Heart right ventricle (tissue), 16 donors: ENCODE results near the gene RXFP3. TPM values are rescaled to one million over a fixed set of nuclear protein-coding genes. Genes with fewer than 3 reads are reported as not detected.

ENCODE experiments used
- ATAC-seq, 8 donors: fragments of 200-7000 bp; cut with Tn5 transposase; one replicate each; pipeline ENCODE4 v1.9.1; 2020; ENCODE audit warnings: mild to moderate bottlenecking in 8 of 8, moderate library complexity in 8 of 8, moderate number of reproducible peaks in 1 of 8
- DNase-seq, 2 donors: peaks; one replicate each; pipeline ENCODE4 v3.0.0-alpha.2; 2020
- H3K27ac ChIP-seq, 10 donors: fragments of 200-600 bp; sonication (generic) in 2 of 10; one replicate each; pipeline versions ENCODE4 v1.5.0 to v1.8.0; 2020 to 2022; ENCODE audit warnings: mild to moderate bottlenecking in 3 of 10
- H3K27me3 ChIP-seq, 7 donors: fragments of 200-600 bp; one replicate each; pipeline ENCODE4 v1.8.0; 2021 to 2022; ENCODE audit warnings: mild to moderate bottlenecking in 2 of 7
- H3K36me3 ChIP-seq, 9 donors: fragments of 200-600 bp; sonication (generic) in 1 of 9; one replicate each; pipeline versions ENCODE4 v1.5.0 to v1.8.0; 2020 to 2022; ENCODE audit warnings: mild to moderate bottlenecking in 2 of 9
- H3K4me1 ChIP-seq, 9 donors: fragments of 200-600 bp; sonication (generic) in 1 of 9; one replicate each; pipeline versions ENCODE4 v1.5.0 to v1.8.0; 2020 to 2022; ENCODE audit warnings: mild to moderate bottlenecking in 4 of 9
- H3K4me3 ChIP-seq, 10 donors: fragments of 200-600 bp; sonication (generic) in 2 of 10; one replicate each; pipeline versions ENCODE4 v1.5.0 to v1.8.0; 2020 to 2022; ENCODE audit warnings: mild to moderate bottlenecking in 7 of 10, moderate library complexity in 2 of 10
- H3K9me3 ChIP-seq, 11 donors: fragments of 200-600 bp in 10 of 11; sonication (generic) in 2 of 11; one replicate each; pipeline versions ENCODE4 v1.5.0 to v1.8.0; 2013 to 2022; ENCODE audit warnings: mild to moderate bottlenecking in 2 of 11, control low read depth in 1 of 11, moderate library complexity in 1 of 11
- WGBS, 2 donors: extraction: QIAGEN DNeasy Blood & Tissue Kit; methylation state at CpG; one replicate each; pipeline ENCODE4 v1.1.7; 2013; ENCODE audit warnings: inconsistent platforms in 1 of 2; 5-methylcytosine and 5-hydroxymethylcytosine counted together
- intact Hi-C, 10 donors: fragments of 100-400 bp; cut with DNase I; formaldehyde crosslinking; loops; one replicate each; pipeline versions ENCODE4 v1.11.1 to v1.14.2; 2022
- polyA plus RNA-seq, 2 donors: library from polyadenylated mRNA; stranded (reverse); fragments of 200-250 nt; gene quantifications; one replicate each; pipeline ENCODE4 v1.2.3, GENCODE V29; 2013
- total RNA-seq, 10 donors: library from RNA; stranded (reverse); fragmentation: NEBNext Ultra II Directional in 3 of 10; extraction: Animal tissue kit (Norgen Biotek cat#: 25700) in 3 of 10; gene quantifications; one replicate each; pipeline versions ENCODE4 v1.2.1 to v1.2.4, GENCODE V29; 2021 to 2023
- TF ChIP-seq, protein P1 (sequence below), 9 donors: fragments of 200-600 bp; sonication (generic) in 2 of 9; IDR thresholded peaks; one replicate each; pipeline versions ENCODE4 v1.5.0 to v1.8.0; 2021 to 2022; ENCODE audit warnings: antibody characterized with exemption in 9 of 9, mild to moderate bottlenecking in 5 of 9, moderate library complexity in 1 of 9
- donor health status: Arrhythmogenic right ventricular cardiomyopathy.
- donor health status: ischemic (EF 13 %, LVEDD 7.1; RV severe dilation, severe dysfunction).
- donor health status: healthy with polysubstance abuse.
- donor health status: DM: no; HTN: yes; CAD: no.
- donor health status: DM: no; HTN: no; CAD: no.
- donor health status: ischemic (EF 25% LVEDD 6.9; RV normal size, moderate dysfunction).
- donor health status: ischemic (EF 25% LVEDD 5.7; RV mildly dilated, moderate dysfunction).
- donor health status: healthy.
- donor health status: DM: yes; HTN: yes; CAD: no.
- donor health status: Ischemic cardiomyopathy.
- donor health status: ischemic (EF 35%, LVEDD 5.7; RV mildly dilated, moderate dysfunction).
- donor health status: nonischemic (EF 11% LVEDD 7.7; RV severe dilation, severe dysfunction).
- donor health status: DM: yes; HTN: yes; CAD: no.
- donor health status: PGD.
- donor health status: ischemic (EF 29% LVEDD 5.4; RV normal size, mild dysfunction).
- donor health status: nonischemic (EF 23%, LVEDD 6.1; RV moderate dilation, normal function).

The RXFP3 gene
- total and polyA plus RNA-seq, 12 donors = 0.01 TPM; not detected in 11

- Histone ChIP-seq H3K27ac (no peak overlapping the region), H3K4me3 (peak overlapping the region; percentile 5 to 54 (median 42)), H3K36me3 (no peaks in the 10 kb centered on the region), H3K27me3 (peaks cover 0 to 67% (median 59%) of the 10 kb centered on the region in 7 donors), H3K9me3 (no peaks in the 10 kb centered on the region), H3K4me1 (peaks cover 0 to 19% (median 15%) of the 10 kb centered on the region in 9 donors)
- DNase-seq (peak; percentile 48 to 68), ATAC-seq (peak; percentile 84 to 95 (median 89))
- intact Hi-C loops = loop anchor here in 4 of 10 donors (10.0 kb wide), 2 partner anchors 471 to 501 kb away; no protein-coding TSS in a partner anchor
- TF ChIP-seq, protein P1, sequence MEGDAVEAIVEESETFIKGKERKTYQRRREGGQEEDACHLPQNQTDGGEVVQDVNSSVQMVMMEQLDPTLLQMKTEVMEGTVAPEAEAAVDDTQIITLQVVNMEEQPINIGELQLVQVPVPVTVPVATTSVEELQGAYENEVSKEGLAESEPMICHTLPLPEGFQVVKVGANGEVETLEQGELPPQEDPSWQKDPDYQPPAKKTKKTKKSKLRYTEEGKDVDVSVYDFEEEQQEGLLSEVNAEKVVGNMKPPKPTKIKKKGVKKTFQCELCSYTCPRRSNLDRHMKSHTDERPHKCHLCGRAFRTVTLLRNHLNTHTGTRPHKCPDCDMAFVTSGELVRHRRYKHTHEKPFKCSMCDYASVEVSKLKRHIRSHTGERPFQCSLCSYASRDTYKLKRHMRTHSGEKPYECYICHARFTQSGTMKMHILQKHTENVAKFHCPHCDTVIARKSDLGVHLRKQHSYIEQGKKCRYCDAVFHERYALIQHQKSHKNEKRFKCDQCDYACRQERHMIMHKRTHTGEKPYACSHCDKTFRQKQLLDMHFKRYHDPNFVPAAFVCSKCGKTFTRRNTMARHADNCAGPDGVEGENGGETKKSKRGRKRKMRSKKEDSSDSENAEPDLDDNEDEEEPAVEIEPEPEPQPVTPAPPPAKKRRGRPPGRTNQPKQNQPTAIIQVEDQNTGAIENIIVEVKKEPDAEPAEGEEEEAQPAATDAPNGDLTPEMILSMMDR (IDR thresholded peaks at IDR 0.05) = peak in 6 of 9 donors; percentile 18 to 37 (median 26)
- 1 to 2% methylated on average over 30 of the region's 30 CpGs for WGBS, 2 donors
These were observed 194 bp upstream of the RXFP3 start for GRCh38 chr5:33936004-33936380.

- intact Hi-C loops = loop anchor here in 4 of 10 donors (10.0 kb wide), 2 partner anchors 472 to 502 kb away; no protein-coding TSS in a partner anchor
- peak overlapping the region in 9 of 10 donors; percentile 5 to 54 (median 42) for H3K4me3 ChIP-seq
- no peaks in the 10 kb centered on the region for H3K36me3 ChIP-seq
- ATAC-seq (no peak), DNase-seq (peak in 1 of 2 donors; percentile 8)
- TF ChIP-seq, protein P1 (IDR thresholded peaks at IDR 0.05) = no peak
- peaks cover 0 to 19% (median 15%) of the 10 kb centered on the region in 9 donors for H3K4me1 ChIP-seq
- WGBS, 2 donors = 21 to 27% methylated on average over 54 of the region's 54 CpGs
- no peak overlapping the region for H3K27ac ChIP-seq
- no peaks in the 10 kb centered on the region for H3K9me3 ChIP-seq
- H3K27me3 ChIP-seq = peaks cover 0 to 79% (median 67%) of the 10 kb centered on the region in 7 donors
These were observed 976 bp downstream of the RXFP3 start for GRCh38 chr5:33937017-33937706.

- no peak for DNase-seq
- H3K27me3 ChIP-seq = peaks cover 0 to 80% (median 70%) of the 10 kb centered on the region in 7 donors
- H3K27ac ChIP-seq = no peak overlapping the region
- no peak overlapping the region for H3K4me3 ChIP-seq
- no peak for ATAC-seq
- H3K36me3 ChIP-seq = no peaks in the 10 kb centered on the region
- no peaks in the 10 kb centered on the region for H3K9me3 ChIP-seq
- intact Hi-C loops = loop anchor here in 4 of 10 donors (10.0 kb wide), 2 partner anchors 473 to 503 kb away; no protein-coding TSS in a partner anchor
- TF ChIP-seq, protein P1 (IDR thresholded peaks at IDR 0.05) = no peak
- H3K4me1 ChIP-seq = peaks cover 0 to 19% (median 15%) of the 10 kb centered on the region in 9 donors
- 14 to 21% methylated on average over 54 of the region's 54 CpGs for WGBS, 2 donors
These were observed 1.7 kb downstream of the RXFP3 start for GRCh38 chr5:33937707-33938506.

DNA sequence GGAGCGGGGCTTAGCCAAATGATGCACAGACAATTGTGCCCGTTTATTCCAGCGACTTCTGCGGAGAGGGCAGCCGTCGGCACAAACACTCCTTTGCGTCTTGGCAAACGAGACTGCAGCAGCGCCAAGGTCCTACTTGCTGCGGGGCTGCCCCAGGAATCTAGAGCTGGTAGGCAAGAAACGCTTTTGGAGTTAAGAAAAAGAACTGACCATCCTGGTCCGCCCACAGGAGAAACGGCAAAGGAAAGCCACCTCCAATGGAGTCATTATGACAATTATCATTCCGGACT, 2.3 kb downstream of the RXFP3 start:
- H3K9me3 ChIP-seq = no peaks in the 10 kb centered on the region
- peaks cover 0 to 19% (median 15%) of the 10 kb centered on the region in 9 donors for H3K4me1 ChIP-seq
- no peak for DNase-seq
- peaks cover 0 to 76% (median 71%) of the 10 kb centered on the region in 7 donors for H3K27me3 ChIP-seq
- no peak for ATAC-seq
- TF ChIP-seq, protein P1 (IDR thresholded peaks at IDR 0.05) = no peak
- no peak overlapping the region for H3K4me3 ChIP-seq
- WGBS, 2 donors = 17 to 22% methylated on average over 14 of the region's 14 CpGs
- no peak overlapping the region for H3K27ac ChIP-seq
- no peaks in the 10 kb centered on the region for H3K36me3 ChIP-seq
- intact Hi-C loops = loop anchor here in 4 of 10 donors (10.0 kb wide), 2 partner anchors 474 to 504 kb away; no protein-coding TSS in a partner anchor
